NCI-H446 (cell line): ENCODE results near the gene NSUN7.

Experiments
- DNase-seq, 2 experiments: peaks; one replicate each; lab custom pipeline; 2025; lab: John Stamatoyannopoulos, UW

Gene NSUN7

GRCh38 chr4:40848940-40849339, 99.2 kb downstream of the NSUN7 start:
- DNase-seq = no peak

GRCh38 chr4:40850496-40850895, 100.7 kb downstream of the NSUN7 start:
- DNase-seq = no peak

- DNase-seq = no peak
These were observed 106.6 kb downstream of the NSUN7 start for GRCh38 chr4:40856277-40856839.

- no peak for DNase-seq
These were observed 107.1 kb downstream of the NSUN7 start for GRCh38 chr4:40856840-40857362.

- no peak for DNase-seq
These were observed 108.2 kb downstream of the NSUN7 start for GRCh38 chr4:40857956-40858355.

- DNase-seq = no peak
These were observed 109.2 kb downstream of the NSUN7 start for GRCh38 chr4:40858962-40859361.
